Endometrial microvascular endothelial cells (primary cell): ENCODE measurements around the gene RGS2. TPM values are rescaled to one million over a fixed set of nuclear protein-coding genes. Genes with fewer than 3 reads are reported as not detected.

Experiments used
- in situ Hi-C: cut with HindIII; loops from 2 replicates; pipeline ENCODE4 v1.10.0; 2017; ENCODE audit warnings: low sequenced_read_pairs, low pct_unique_long_range_greater_than_20kb; ENCODE audit errors: inconsistent ontology term
- total RNA-seq: library from RNA; depleted of rRNA; stranded (reverse); fragments of >200 nt; gene quantifications from one replicate; pipeline ENCODE4 v1.2.3, GENCODE V29; 2015; ENCODE audit errors: inconsistent ontology term

RGS2 gene, protein sequence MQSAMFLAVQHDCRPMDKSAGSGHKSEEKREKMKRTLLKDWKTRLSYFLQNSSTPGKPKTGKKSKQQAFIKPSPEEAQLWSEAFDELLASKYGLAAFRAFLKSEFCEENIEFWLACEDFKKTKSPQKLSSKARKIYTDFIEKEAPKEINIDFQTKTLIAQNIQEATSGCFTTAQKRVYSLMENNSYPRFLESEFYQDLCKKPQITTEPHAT
- 4.2 TPM for total RNA-seq

DNA sequence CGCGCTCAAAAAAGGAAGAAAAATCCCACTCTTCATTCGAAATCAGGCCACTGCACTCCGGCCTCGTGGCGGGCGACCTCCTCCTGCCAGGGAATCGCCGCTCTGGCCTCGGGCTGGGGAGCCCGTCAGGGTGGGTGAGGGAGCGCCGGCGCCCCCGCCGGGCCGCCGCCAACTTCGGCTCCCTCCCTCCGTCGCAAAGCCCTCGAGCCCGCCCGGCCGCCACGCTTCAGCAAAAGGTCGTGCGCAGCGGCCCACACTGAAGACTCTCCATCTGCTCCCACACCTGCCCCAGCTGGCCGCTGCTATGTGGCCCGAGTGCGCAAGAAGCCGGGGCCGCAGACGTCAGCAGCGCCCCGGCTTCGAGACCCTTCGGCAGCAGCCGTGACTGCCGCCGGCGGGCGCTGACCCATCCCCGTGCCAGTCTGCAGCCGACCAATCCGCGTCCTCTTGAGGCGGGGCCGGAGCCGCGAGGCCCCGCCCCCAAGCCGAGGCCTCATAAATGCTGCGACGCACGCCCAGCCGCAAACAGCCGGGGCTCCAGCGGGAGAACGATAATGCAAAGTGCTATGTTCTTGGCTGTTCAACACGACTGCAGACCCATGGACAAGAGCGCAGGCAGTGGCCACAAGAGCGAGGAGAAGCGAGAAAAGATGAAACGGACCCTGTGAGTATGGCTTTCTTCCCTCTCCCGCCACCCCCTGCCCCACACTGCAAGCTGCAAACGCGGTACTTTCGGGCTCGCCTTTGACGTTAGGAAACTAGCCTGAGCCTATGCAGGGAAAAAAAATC, at the start of gene RGS2:
RGS2 (plus strand) TSS at position 522 of the 789 bp plus-strand sequence; CDS start at position 555, 33 bp downstream.
- in situ Hi-C loops: loop anchor here (25.0 kb wide), 1 partner anchor 204 kb away; no protein-coding TSS in a partner anchor

DNA sequence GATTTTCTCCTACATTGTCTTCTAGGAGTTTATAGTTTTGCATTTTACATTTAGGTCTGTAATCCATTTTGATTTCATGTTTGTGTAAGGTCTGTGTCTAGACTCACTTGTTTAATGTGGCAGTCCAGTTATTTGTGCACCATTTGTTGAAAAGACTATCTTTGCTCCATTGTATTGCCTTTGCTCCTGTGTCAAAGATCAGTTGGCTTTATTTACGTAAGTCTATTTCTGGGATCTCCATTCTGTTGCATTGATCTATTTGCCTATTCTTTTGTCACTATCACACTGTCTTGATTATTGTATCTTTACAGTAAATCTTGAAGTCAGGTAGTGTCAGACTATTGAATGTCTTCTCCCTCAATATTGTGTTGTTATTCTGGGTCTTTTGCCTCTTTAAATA, 49.7 kb upstream of the RGS2 start:
- in situ Hi-C loops: no loop called here

DNA sequence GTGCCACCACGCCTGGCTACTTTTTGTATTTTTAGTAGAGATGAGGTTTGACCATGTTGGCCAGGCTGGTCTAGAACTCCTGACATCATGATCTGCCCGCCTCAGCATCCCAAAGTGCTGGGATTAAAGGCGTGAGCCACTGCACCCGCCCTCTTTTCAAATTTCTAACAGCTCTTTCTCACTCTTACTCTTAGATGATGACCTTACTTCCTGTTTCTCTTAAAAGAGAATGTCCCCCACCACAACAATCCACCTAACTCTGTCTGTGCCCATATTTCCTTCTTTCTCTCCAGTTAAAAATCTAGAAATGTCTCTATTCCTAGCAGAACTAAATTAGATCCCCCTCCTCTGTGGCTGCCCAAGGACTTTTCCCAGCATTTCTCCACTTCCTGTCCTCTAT, 46.6 kb upstream of the RGS2 start:
- in situ Hi-C loops: no loop called here

DNA sequence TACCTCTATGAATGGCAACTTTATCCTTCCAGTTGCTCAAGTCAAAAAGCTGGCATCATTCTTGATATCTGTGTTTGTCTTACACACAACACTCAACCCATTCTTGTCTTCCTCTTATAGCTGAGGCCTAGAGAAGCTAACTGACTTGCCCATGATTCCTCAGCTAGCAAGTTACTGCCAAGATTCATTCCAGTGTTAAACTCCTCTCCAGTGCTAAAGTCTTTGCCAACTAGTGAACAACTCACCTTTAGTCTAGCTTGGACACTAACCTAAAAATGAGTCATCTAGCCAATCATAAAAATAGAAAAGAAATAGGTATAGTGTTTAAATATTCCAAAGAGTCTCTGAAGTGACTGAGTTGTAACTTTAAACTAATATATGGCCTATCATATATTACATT, 45.6 kb upstream of the RGS2 start:
- in situ Hi-C loops: no loop called here

DNA sequence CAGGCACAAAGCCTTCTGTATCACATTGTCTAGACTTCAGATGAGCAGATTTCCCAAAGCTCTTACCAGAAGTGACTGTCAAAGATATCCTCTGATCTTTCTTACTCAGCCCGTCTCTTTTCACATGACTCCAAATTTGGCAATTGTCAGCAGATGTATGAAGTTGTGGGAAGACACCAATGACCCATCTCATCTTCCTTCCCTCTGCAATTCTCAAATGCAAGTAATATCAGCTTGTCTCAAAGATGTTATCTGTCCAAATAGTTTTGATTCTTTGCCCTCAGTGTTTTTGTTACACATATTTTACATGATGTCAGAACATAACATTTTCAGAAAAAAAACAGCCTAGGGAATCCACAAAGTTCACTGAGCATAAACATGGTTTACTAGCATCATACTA, 45.1 kb upstream of the RGS2 start:
- in situ Hi-C loops: no loop called here

DNA sequence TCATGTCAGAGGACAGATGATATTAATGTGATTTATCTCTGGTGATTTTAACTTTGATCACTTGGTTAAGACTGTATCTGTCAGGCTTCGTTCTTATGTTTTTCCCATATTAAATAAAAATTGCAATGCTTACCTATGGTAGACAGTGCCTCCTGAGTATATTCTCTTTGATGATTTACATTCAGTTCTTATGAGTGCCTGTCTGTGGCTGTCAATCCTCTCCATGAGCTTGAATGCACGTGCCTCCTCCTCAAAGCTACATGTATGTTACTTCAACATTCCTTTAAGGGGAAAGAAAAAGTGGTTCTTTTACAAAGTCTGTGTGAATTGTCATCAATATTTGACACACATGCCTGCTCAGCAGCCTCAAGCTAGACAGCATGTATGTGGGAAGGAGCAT, 44.2 kb upstream of the RGS2 start:
- in situ Hi-C loops: no loop called here

DNA sequence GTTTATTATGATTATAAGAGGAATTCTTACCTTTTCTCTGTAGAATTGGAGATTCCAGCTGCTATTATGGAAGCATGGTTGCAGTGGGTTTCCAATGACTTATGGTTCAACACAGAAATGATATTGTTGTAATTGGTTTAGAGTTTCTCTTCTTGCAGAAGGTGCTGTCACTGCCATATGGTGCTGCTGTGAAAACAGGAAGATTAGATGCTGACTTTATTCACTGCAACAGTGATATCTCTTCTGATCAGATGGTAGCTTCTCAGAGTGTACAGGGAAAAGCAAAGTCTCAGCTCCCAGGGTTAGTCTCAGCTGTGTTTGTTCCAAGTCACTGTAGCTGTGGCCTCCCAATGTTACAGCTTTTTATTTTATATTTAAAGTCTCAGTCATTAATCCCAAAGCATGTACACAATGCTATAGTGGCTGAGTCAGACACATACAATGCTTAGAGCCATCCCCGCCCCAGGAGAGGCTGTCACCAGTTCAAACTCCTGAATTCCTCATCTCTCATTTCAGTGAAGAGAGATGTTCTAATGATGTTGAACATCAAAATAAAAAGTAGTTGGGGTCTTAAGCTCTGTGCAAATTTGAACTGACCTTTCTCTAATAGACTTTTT, 42.7 kb upstream of the RGS2 start:
- in situ Hi-C loops: no loop called here

DNA sequence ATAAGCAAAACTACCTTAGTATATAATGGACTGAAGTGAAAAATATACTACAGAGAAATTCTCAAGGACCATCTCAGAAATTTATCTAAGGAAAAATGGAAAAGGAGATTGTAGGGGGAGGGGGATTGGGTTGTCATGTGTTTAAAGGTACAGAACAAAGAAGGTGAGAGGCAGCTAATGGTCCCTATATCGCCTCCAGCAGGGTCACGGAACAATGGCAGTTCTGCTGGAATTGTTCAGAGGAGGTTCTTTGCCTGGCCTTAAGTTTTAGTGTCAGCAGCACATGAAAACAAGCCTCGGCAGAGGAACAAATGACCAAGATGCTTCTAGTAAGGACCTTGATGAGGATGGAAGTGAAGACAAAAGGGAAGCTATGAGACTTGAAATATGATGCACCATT, 42.0 kb upstream of the RGS2 start:
- in situ Hi-C loops: no loop called here

DNA sequence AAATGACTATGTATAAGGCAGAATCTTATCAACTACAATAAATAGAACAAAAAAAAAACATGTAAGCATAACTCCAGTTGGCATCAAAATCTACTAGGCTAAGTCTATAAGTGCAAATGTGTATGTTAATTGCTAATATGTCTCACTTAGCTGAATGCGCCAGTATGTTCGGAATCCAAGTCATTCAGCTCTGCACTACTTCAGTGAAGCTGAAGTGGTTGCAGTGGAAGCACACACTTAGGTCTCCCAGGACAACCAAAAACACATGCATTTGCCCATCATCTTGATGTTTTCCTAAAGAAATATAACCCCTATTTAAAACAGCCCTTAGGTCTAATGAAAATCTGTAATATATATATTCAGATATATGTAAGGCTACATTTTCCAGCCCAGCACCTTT, 41.0 kb upstream of the RGS2 start:
- in situ Hi-C loops: no loop called here

DNA sequence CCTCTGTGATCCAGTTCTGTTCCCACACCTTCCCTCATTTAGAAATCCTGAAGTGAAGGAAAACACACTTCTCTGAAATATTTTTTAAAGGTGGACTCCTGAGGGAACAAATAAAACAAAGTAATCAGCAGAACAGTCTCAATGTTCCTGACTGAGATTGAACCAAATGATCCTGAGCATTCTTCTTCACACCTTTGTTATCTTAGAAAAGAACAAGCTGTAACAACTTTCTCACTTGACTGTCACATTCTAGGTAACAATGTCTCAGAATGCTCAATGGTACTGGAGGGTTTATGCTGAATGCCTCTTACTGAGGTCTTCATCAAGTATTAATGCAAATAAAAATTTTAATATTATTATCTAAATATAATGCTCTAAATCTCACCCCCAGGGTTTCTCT, 40.4 kb upstream of the RGS2 start:
- in situ Hi-C loops: no loop called here

DNA sequence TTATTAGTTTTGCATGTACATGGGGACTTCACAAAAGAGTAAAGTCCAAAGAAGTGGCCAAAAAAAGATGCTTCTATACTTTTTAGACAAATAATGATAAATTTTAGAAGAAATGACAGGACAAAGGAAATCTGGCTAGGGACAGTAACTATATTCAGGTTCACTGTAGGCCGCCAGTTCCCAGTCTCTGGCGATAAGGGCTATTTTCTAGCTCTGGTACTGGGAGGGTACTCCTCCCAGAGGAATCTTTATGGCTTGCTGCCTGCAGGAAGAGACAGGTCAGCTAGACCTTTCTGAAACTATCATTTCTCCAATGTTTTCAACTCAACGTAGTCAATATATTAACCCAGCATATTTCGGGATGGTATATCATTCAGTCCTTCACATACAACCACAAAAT, 37.5 kb upstream of the RGS2 start:
- in situ Hi-C loops: no loop called here

DNA sequence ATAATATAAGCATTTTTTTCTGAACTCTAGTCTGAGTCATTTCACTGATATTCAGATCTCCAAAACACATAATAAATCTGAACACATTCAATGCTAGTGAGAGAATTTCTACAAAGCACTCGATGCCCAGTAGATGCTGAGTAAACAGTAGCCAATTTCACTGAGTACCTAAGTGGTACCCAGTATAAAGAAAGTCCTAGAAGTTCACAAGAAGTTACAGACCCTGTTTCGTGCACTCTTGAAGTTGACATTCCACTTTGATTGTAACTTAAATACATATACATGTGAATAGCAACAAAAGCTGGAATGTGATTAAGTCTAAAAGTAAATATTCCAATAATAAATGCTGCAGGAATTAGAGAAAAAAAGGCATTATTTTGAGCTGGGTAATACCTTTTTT, 33.2 kb upstream of the RGS2 start:
- in situ Hi-C loops: no loop called here

DNA sequence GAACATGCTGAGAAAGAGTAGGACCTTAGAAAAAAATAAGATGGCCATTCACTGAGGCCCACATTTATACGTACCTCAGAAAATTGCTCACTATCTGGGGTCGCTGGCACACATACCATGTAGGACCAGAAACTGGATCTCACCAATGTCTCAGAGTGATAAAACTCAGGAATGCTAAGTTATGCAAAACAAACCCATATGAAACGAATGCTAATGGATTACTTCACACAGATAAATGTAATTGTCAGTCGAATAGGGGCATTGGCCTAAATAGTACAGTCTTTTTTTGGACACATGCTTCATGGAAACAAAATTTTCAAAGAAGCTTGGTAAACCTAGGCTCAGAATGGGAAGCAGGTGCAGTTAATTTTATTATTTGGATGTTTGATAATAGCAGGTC, 32.6 kb upstream of the RGS2 start:
- in situ Hi-C loops: no loop called here

DNA sequence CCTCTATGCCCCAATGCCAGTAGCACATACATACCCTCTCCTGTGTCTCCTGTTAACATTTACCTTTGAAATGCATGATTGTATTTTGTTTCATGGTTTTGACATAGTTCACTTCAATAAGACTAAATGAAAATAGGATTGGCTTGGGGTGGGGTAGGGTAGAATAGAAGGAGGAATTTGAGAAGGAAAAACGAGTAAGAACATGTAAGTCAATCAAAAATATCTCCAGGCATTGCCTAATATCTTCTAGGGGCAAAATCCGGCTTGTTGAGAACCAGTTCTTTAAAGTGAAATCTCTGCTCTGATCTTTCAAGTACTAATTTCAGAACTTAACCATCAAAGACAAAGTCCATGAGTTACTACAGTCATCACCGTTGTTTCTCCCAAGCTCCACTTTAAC, 31.8 kb upstream of the RGS2 start:
- in situ Hi-C loops: no loop called here

DNA sequence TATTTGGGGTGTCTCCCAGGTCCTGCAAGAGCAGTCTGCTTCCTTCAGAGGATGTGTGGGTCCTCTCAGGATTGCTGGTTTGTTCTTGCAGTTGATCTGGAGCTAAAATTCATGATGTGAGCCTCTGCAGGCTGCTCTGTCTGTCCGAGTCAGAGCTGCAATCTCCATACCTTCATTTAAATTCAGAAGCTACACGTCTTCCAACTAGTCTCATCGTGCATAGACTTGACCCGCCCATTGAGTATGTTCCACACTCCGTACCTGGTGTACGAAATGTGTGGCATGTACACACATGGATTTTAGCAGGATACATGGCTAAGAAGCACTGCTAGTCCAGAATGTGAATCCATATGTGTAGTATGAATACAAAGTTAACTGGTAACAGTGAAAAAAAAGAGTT, 25.0 kb upstream of the RGS2 start:
- in situ Hi-C loops: no loop called here

DNA sequence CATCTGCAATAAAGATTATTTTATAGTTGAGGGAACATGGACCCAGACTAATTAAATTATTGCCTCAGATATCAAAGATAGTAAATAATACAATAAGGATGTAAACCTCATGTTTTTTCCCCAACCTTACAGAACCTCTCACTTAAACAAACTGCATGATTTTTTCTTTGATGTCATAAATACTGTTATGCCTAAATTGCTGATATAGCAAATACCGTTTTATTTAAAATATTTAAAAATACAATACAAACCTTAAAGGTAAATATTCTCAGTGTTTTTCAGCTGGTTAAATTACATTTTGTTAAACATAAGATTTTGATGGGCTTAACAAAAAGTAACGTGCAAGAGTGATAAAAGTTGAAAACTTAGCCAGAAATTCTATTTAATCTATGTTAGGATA, 24.4 kb upstream of the RGS2 start:
- in situ Hi-C loops: no loop called here

DNA sequence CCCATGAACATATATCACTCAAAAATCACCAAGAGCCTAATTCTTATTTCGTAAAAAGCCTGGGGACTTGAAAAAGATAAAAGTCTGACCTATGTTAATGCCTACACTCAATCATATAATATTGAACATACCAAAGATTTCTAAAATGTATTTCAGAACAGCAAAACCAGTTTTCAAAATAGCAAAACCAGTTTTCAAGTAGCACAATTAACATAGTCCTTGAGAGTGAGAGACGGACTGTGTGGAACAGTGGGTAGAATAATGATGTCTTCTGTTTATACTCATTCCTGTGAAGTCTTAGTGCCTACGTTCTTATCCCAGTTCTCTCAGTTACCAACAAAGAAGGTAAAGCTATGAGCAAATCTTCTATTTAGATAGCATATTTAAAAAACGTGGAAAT, 22.3 kb upstream of the RGS2 start:
- in situ Hi-C loops: no loop called here

DNA sequence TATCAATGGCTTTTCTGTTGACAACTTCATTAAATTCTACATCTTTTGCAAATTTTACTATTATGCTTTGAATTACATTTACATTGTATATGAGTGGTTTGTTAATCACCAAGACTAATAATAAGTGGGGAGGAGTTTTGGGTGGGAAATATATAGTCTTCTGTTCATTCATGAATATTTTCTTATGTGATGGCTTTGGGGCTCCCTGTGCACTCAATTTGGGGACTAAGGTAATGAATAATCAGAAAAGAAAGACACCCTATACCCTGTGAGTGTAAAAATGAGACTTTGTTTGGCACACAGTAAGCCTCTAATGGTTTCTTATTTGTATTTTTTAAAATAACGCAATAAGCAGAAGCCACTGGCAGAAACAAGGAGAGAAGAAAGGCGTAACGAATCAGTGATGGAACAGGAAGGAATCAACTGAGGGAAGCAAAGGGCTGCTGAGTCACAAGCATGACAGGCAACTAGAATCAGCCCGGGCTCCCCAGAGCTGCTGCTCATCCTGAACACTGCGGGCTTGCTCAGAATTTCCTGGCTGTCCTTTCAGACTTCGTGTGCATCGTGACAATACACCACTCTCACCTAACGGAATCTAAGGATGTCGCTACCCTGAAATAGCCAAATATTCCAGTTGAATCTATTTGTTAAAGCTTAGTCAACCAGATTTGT, 20.8 kb upstream of the RGS2 start:
- in situ Hi-C loops: no loop called here

DNA sequence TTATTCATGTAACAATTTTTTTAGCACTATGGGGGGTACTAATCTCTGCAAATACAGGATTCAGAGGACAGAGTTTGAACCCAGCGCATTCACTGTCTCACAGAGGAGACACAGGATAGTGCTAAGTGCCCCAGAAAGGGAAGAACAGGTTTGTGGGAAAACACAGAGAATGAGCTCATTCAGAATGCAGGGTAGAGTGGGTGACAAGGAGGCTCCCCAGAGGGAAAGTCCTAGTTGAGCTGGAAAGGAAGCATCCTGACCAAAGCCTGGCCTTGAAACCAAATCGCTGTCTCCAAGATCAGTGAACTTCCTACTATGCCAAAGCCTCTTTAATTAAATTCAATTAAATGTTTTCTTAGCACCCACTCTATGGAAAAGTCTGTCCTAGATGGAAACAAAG, 19.0 kb upstream of the RGS2 start:
- in situ Hi-C loops: no loop called here

DNA sequence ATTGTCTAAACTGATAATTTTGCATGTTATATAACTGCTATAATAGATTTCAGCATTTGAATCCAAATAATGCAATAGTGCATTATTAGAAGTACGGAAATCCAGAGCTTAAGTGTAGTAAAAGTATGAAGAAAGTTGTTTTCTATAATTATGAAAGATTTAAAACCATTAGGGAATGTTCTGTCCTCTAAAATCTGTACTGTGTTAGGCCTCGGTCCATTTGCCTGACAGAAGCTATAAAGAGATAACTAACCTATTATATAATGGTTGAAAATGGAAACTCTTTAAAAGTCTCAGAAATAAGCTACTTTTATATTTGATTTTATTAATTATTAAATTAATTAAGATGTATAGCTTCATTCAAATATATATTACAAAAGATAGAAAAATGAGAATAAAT, 16.2 kb upstream of the RGS2 start:
- in situ Hi-C loops: no loop called here
